Transverse colon (tissue), 4 donors: ENCODE data around the gene PRSS36.
A peak's percentile ranks its signal among the peaks of the same experiment; 100 is the strongest.

Source experiments
- CTCF ChIP-seq, 5 experiments: fragments of 200-600 bp in 3 of 5; fragments of 450-650 bp in 2 of 5; sonication (generic) in 3 of 5; IDR thresholded peaks; 1 replicate in 2 of 5; 2 replicates in 3 of 5; pipeline ENCODE4 v1.5.1; 2016 to 2017; ENCODE audit warnings: antibody characterized with exemption in 5 of 5, inconsistent platforms in 3 of 5, mild to moderate bottlenecking in 2 of 5, moderate library complexity in 1 of 5
- POLR2A ChIP-seq: fragments of 450-650 bp; IDR thresholded peaks from one replicate; pipeline ENCODE4 v1.6.1; 2016; ENCODE audit warnings: antibody characterized with exemption, mild to moderate bottlenecking, moderate library complexity
- POLR2AphosphoS5 ChIP-seq, 3 donors: sonication (generic); formaldehyde crosslinking; IDR thresholded peaks; one replicate each; pipeline ENCODE4 v1.6.1; 2016; ENCODE audit warnings: antibody characterized with exemption in 3 of 3

GRCh38 chr16:31128711-31129567, 20.9 kb downstream of the PRSS36 start:
- TF ChIP-seq POLR2A = peak; percentile 81
- TF ChIP-seq CTCF (IDR thresholded peaks at IDR 0.05) = no peak
- TF ChIP-seq POLR2AphosphoS5 (IDR thresholded peaks at IDR 0.05) = peak; percentile 10 to 86 (median 78)
